ENCODE results near the gene ERICH6B.

ERICH6B gene

DNA sequence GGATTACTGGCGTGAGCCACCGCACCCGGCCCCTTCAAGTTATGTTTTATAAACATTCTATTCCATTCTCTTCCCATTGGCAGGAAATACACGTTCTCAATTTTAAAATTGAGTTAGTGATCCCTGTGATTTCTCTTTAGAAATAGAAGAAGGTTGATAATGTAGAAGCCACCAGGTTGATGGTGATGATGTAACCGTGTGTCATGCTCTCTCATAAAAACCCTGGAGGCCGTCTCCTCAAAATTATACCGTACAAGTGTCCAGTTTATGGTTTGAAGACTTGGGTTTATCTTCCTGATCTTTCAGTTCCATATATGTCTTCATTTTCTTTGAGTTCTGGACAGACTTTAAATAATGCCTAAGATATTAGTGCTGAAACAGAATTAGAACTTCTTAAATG lies 118.6 kb downstream of the ERICH6B start:
- peaks cover 3% of the 10 kb centered on the region; the same call in 1 of the 2 replicates for H3K9me3 ChIP-seq (ENCODE audit: insufficient read depth, low read depth, low read length)
- WGBS, result 96% methylated on average over 7 of the region's 7 CpGs
- H3K4me3 ChIP-seq (ENCODE audit: low read length), result no peak overlapping the region
- H3K36me3 ChIP-seq (ENCODE audit: insufficient read depth, low read length), result peaks cover 88% of the 10 kb centered on the region
- H3K9ac ChIP-seq (ENCODE audit: low read depth, low read length), result no peak overlapping the region
- no peaks in the 10 kb centered on the region for H3K27me3 ChIP-seq (ENCODE audit: insufficient read depth, low read length)
- no peaks in the 10 kb centered on the region for H3K4me1 ChIP-seq (ENCODE audit: insufficient read depth, low read length)
- no peak overlapping the region for H3K27ac ChIP-seq (ENCODE audit: low read depth, low read length)

DNA sequence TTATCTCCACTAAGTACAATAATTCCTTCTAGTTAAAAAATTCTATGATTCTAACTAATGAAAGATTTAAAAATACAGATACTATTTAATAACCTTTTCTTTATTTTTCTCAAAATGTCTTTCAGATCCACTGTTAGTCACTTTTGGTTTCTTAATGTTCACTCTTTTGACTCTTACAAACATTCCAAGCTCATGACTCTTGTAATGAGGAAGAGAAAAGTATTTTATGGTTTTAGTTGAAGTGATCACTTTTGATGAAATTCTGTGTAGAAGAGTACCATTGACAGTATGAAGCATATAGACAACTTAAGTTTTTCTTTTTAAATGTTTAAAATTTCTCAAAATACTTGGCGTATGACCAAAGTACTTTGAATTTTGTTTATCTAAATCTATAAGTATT lies 123.0 kb downstream of the ERICH6B start:
- WGBS, result no CpG with 5 or more reads among the region's 1 CpG
- Histone ChIP-seq H3K27me3 (ENCODE audit: insufficient read depth, low read length) (no peaks in the 10 kb centered on the region), H3K4me1 (ENCODE audit: insufficient read depth, low read length) (no peaks in the 10 kb centered on the region), H3K9ac (ENCODE audit: low read depth, low read length) (no peak overlapping the region), H3K27ac (ENCODE audit: low read depth, low read length) (no peak overlapping the region), H3K9me3 (ENCODE audit: insufficient read depth, low read depth, low read length) (no peaks in the 10 kb centered on the region), H3K36me3 (ENCODE audit: insufficient read depth, low read length) (peaks cover 85% of the 10 kb centered on the region), H3K4me3 (ENCODE audit: low read length) (no peak overlapping the region)
